Smooth muscle cell (in vitro differentiated cells): Measurements from ENCODE around the gene CD300LG. TPM values are rescaled to one million over a fixed set of nuclear protein-coding genes. Genes with fewer than 3 reads are reported as not detected.
"Not testable (repeated sequence)": the region's sequence is repeated elsewhere in the genome, so short reads cannot be mapped to it uniquely, and the experiment has no call there.

Experiments
- DNase-seq: peaks from one replicate; lab custom pipeline; 2025; ENCODE audit not compliant: unreplicated experiment; lab: John Stamatoyannopoulos, UW
- H2AFZ ChIP-seq: fragments of 200-600 bp; sonication (generic); 2 replicates; pipeline ENCODE4 v1.6.0; 2016; ENCODE audit warnings: antibody characterized with exemption, low read depth, mild to moderate bottlenecking
- H3F3A ChIP-seq: fragments of 200-600 bp; sonication (generic); 2 replicates; pipeline ENCODE4 v1.6.0; 2017; ENCODE audit warnings: antibody characterized with exemption, low read depth
- H3K27ac ChIP-seq: fragments of 200-600 bp; sonication (generic); 2 replicates; pipeline ENCODE4 v1.5.1; 2016; ENCODE audit warnings: low read depth, mild to moderate bottlenecking
- H3K27me3 ChIP-seq: fragments of 200-600 bp; sonication (generic); 2 replicates; pipeline ENCODE4 v1.6.1; 2016; ENCODE audit warnings: low read depth, mild to moderate bottlenecking
- H3K36me3 ChIP-seq: fragments of 200-600 bp; sonication (generic); 2 replicates; pipeline ENCODE4 v1.5.1; 2016; ENCODE audit warnings: low read depth
- H3K4me1 ChIP-seq: fragments of 200-600 bp; sonication (generic); 2 replicates; pipeline ENCODE4 v1.5.1; 2016; ENCODE audit warnings: low read depth
- H3K4me2 ChIP-seq: fragments of 200-600 bp; sonication (generic); 2 replicates; pipeline ENCODE4 v1.6.0; 2016; ENCODE audit warnings: mild to moderate bottlenecking
- H3K4me3 ChIP-seq: fragments of 200-600 bp; sonication (generic); 2 replicates; pipeline ENCODE4 v1.5.1; 2016; ENCODE audit warnings: mild to moderate bottlenecking
- H3K79me2 ChIP-seq: fragments of 200-600 bp; sonication (generic); 2 replicates; pipeline ENCODE4 v1.6.0; 2016; ENCODE audit warnings: low read depth, mild to moderate bottlenecking
- H3K9ac ChIP-seq: fragments of 200-600 bp; sonication (generic); 2 replicates; pipeline ENCODE4 v1.6.0; 2016; ENCODE audit warnings: low read depth
- H3K9me3 ChIP-seq: fragments of 200-600 bp; sonication (generic); replicated peaks from 2 replicates; pipeline ENCODE4 v1.5.1; 2016; ENCODE audit warnings: low read depth
- H4K20me1 ChIP-seq: fragments of 200-600 bp; sonication (generic); 2 replicates; pipeline ENCODE4 v1.6.0; 2016; ENCODE audit warnings: low read depth
- WGBS: methylation state at CpG from one replicate; pipeline ENCODE4 v1.1.7; 2016; ENCODE audit warnings: low lambda C conversion rate; 5-methylcytosine and 5-hydroxymethylcytosine counted together
- polyA plus RNA-seq: library from polyadenylated mRNA; unstranded; fragments of >200 nt; fragmentation: Nextera tagmentation; extraction: Ambion mirVana; gene quantifications from 2 replicates; pipeline ENCODE4 v1.2.1, GENCODE V29; 2016
- total RNA-seq: library from RNA; depleted of rRNA; stranded (reverse); fragments of >200 nt; gene quantifications from 2 replicates; pipeline ENCODE4 v1.2.3, GENCODE V29; 2014
- TF ChIP-seq, protein P1 (sequence below): fragments of 200-600 bp; sonication (generic); IDR thresholded peaks from 2 replicates; pipeline ENCODE4 v1.5.1; 2017; ENCODE audit warnings: borderline replicate concordance, mild to moderate bottlenecking, antibody characterized with exemption; ENCODE audit not compliant: insufficient read depth, poor library complexity, severe bottlenecking

The CD300LG gene
- total and polyA plus RNA-seq, 2 experiments from 2014 or later: not detected

DNA sequence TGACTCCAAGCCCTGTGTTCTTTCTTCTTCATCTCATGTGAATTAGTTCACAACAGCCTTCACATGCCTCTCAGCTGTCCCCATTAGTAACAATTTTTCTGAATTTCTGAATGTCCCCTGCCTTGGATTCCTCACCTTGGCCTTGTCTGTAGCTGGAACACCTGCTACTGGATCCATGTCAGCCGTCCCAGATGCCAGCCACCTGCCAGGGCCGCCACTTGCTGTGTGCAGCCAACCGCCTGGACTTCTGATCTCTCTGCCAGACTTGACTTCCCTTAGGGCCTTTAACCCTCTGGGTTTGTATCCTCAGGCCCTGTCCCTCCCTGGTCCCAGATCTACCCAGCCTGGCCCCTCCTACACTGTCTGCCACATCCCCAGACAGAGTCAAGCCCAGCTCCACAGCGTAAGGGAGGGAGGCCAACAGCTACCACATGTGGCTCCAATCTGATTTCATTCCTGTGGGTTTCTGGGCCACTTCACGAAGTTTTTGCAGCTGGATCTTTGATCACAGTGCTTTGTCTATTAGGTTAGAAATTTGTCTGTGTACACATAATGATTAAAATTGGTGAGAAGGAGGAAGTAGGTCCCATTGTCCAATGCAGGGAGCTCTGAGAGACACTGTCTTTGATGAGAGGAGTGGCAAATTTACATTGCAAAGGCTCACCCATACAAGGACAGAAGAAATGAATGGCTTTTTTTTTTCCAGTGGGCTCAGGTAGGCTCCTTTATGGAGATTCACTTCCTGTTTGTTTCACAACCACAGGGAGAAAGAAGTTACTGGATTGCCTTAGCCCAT lies 45.1 kb downstream of the CD300LG start:
- Histone ChIP-seq H3K79me2 (no peaks in the 10 kb centered on the region), H2AFZ (no peak overlapping the region), H3K4me1 (no peaks in the 10 kb centered on the region), H3K36me3 (no peaks in the 10 kb centered on the region), H3F3A (no peaks in the 10 kb centered on the region), H4K20me1 (peaks cover 54% of the 10 kb centered on the region), H3K4me2 (no peak overlapping the region), H3K9me3 (no peaks in the 10 kb centered on the region), H3K27me3 (no peaks in the 10 kb centered on the region), H3K4me3 (no peak overlapping the region), H3K27ac (no peak overlapping the region), H3K9ac (no peak overlapping the region)
- WGBS: 65% methylated on average over 5 of the region's 5 CpGs
- no peak for DNase-seq
- TF ChIP-seq, protein P1, sequence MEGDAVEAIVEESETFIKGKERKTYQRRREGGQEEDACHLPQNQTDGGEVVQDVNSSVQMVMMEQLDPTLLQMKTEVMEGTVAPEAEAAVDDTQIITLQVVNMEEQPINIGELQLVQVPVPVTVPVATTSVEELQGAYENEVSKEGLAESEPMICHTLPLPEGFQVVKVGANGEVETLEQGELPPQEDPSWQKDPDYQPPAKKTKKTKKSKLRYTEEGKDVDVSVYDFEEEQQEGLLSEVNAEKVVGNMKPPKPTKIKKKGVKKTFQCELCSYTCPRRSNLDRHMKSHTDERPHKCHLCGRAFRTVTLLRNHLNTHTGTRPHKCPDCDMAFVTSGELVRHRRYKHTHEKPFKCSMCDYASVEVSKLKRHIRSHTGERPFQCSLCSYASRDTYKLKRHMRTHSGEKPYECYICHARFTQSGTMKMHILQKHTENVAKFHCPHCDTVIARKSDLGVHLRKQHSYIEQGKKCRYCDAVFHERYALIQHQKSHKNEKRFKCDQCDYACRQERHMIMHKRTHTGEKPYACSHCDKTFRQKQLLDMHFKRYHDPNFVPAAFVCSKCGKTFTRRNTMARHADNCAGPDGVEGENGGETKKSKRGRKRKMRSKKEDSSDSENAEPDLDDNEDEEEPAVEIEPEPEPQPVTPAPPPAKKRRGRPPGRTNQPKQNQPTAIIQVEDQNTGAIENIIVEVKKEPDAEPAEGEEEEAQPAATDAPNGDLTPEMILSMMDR: no peak

DNA sequence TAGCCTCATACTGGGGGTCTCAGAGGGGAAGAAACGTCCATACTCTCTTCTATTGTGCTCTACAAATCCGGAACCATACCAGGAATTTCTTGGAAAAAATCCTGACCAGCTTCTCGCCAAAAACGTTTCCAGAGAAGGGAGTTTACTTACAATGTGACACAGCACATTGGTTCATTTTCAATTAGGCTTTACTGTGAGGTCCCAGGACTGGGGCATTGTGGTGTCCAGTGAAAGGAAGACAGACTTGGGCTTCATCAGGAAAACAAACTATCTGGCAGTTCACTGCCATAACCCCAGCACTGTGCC lies 45.6 kb downstream of the CD300LG start:
- no peak overlapping the region for H3K9ac ChIP-seq
- H3F3A ChIP-seq: no peaks in the 10 kb centered on the region
- no peaks in the 10 kb centered on the region for H3K36me3 ChIP-seq
- H3K27ac ChIP-seq: no peak overlapping the region
- no peak overlapping the region for H2AFZ ChIP-seq
- H3K9me3 ChIP-seq: no peaks in the 10 kb centered on the region
- H3K4me1 ChIP-seq: no peaks in the 10 kb centered on the region
- TF ChIP-seq, protein P1: no peak
- peaks cover 55% of the 10 kb centered on the region for H4K20me1 ChIP-seq
- WGBS: 33% methylated on average over 4 of the region's 4 CpGs
- no peak overlapping the region for H3K4me3 ChIP-seq
- DNase-seq: no peak
- no peaks in the 10 kb centered on the region for H3K79me2 ChIP-seq
- H3K27me3 ChIP-seq: no peaks in the 10 kb centered on the region
- H3K4me2 ChIP-seq: no peak overlapping the region

DNA sequence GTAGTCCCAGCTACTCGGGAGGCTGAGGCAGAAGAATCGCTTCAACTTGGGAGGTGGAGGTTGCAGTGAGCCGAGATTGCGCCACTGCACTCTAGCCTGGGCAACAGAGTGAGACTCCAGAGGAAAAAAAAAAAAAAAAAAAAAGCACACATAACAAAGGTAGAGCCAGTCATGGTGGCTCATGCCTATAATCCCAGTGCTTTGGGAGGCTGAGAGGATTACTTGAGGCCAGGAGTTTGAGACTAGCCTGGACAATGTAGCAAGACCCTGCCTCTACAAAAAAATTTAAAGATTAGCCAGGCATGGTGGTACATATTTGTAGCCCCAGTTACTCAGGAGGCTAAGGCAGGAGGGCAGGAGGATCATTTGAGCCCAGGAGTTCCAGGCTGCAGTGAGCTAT lies 47.5 kb downstream of the CD300LG start:
- H3K79me2 ChIP-seq, H3F3A ChIP-seq, H3K4me1 ChIP-seq, H3K27ac ChIP-seq, DNase-seq, H3K4me2 ChIP-seq, H3K27me3 ChIP-seq, H3K9ac ChIP-seq, H2AFZ ChIP-seq, H3K9me3 ChIP-seq, H3K4me3 ChIP-seq, H3K36me3 ChIP-seq: not testable (repeated sequence)
- WGBS: 100% methylated on average over 4 of the region's 4 CpGs
- peaks cover 61% of the 10 kb centered on the region for H4K20me1 ChIP-seq

DNA sequence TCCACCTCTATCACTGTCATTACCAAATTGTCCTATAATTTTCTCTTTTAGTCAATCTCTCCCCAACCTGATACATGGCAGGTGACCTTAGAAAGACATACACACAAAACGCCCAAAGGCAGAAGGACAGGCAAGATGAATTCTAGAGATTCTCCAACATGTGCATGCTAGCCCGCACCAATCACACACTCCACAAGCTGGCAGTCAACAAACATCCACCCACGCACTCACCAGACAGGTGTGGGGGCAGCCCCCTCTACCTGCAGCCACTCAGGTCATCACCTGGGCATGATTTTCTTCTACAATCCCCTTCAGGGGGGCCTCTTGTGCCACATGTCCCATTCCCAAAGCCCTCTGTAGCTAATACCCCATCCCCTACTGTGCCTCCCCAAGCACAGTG lies 50.9 kb downstream of the CD300LG start:
- H3K9ac ChIP-seq: no peak overlapping the region
- 74% methylated on average over 3 of the region's 3 CpGs for WGBS
- H3F3A ChIP-seq: no peaks in the 10 kb centered on the region
- peaks cover 79% of the 10 kb centered on the region for H4K20me1 ChIP-seq
- TF ChIP-seq, protein P1: no peak
- H3K4me2 ChIP-seq: no peak overlapping the region
- H2AFZ ChIP-seq: no peak overlapping the region
- DNase-seq: no peak
- H3K4me3 ChIP-seq: no peak overlapping the region
- H3K27ac ChIP-seq: no peak overlapping the region
- no peaks in the 10 kb centered on the region for H3K79me2 ChIP-seq
- no peaks in the 10 kb centered on the region for H3K9me3 ChIP-seq
- H3K36me3 ChIP-seq: no peaks in the 10 kb centered on the region
- peaks cover 33% of the 10 kb centered on the region for H3K4me1 ChIP-seq
- H3K27me3 ChIP-seq: no peaks in the 10 kb centered on the region
